ENCODE measurements around the gene MED12L. TPM values are rescaled to one million over a fixed set of nuclear protein-coding genes. Genes with fewer than 3 reads are reported as not detected.

Gene MED12L
- total RNA-seq, 2 experiments from 2014 or later: 2.9 to 3.4 TPM

GRCh38 chr3:151197981-151198767 lies 112.7 kb downstream of the MED12L start:
- Mint-ChIP-seq H3K4me1 (ENCODE audit: low read depth) (peaks cover 41% of the 10 kb centered on the region), H3K27me3 (no peaks in the 10 kb centered on the region), H3K4me3 (peak overlapping the region; percentile 87), H3K36me3 (ENCODE audit: low read depth) (peaks cover 80% of the 10 kb centered on the region), H3K27ac (peak overlapping the region; percentile 96), H3K9me3 (peaks cover 8% of the 10 kb centered on the region)
- DNase-seq (no peak), ATAC-seq (no peak)
- intact Hi-C loops (cut with micrococcal nuclease): no loop called here
- no peak for TF ChIP-seq CTCF (IDR thresholded peaks at IDR 0.05)
- ChIA-PET POLR2A (interaction anchor here (0.7 to 6.9 kb wide), 9 partner anchors 9 to 1046 kb away, joined by 3 to 49 read pairs (median 4); partner anchors contain the start of gene SIAH2), CTCF (interaction anchor here (1.2 to 2.0 kb wide), 6 partner anchors 9 to 30 kb away, joined by 3 to 6 read pairs (median 4); no protein-coding TSS in a partner anchor)

- H3K36me3 Mint-ChIP-seq (ENCODE audit: low read depth): peaks cover 76% of the 10 kb centered on the region
- H3K27me3 Mint-ChIP-seq: no peaks in the 10 kb centered on the region
- H3K27ac Mint-ChIP-seq: peak overlapping the region; percentile 96
- peaks cover 8% of the 10 kb centered on the region for H3K9me3 Mint-ChIP-seq
- ChIA-PET POLR2A (interaction anchor here (0.7 to 6.9 kb wide), 7 partner anchors 9 to 438 kb away, joined by 3 to 49 read pairs (median 7); partner anchors contain the start of gene SIAH2), CTCF (interaction anchor here (1.3 kb wide), 1 partner anchor 13 kb away, joined by 3 read pairs; no protein-coding TSS in a partner anchor)
- peak overlapping the region; percentile 87 for H3K4me3 Mint-ChIP-seq
- no peak for TF ChIP-seq CTCF (IDR thresholded peaks at IDR 0.05)
- intact Hi-C loops (cut with micrococcal nuclease): no loop called here
- DNase-seq (no peak), ATAC-seq (no peak)
- peaks cover 41% of the 10 kb centered on the region for H3K4me1 Mint-ChIP-seq (ENCODE audit: low read depth)
Measured at GRCh38 chr3:151198849-151199248, 113.4 kb downstream of the MED12L start.

- no peak for DNase-seq
- ATAC-seq: peak; percentile 19
- peaks cover 70% of the 10 kb centered on the region for H3K36me3 Mint-ChIP-seq (ENCODE audit: low read depth)
- H3K27me3 Mint-ChIP-seq: no peaks in the 10 kb centered on the region
- CTCF ChIA-PET: interaction anchor here (1.2 to 4.0 kb wide), 5 partner anchors 11 to 79 kb away, joined by 3 to 24 read pairs (median 12); partner anchors contain the start of gene P2RY14
- no peak for TF ChIP-seq CTCF (IDR thresholded peaks at IDR 0.05)
- intact Hi-C loops (cut with micrococcal nuclease): loop anchor here (5.0 kb wide), 2 partner anchors 437 to 1003 kb away; partner anchors contain the start of gene SIAH2
- H3K9me3 Mint-ChIP-seq: peaks cover 4% of the 10 kb centered on the region
- POLR2A ChIA-PET: interaction anchor here (0.6 to 6.9 kb wide), 14 partner anchors 7 to 1070 kb away, joined by 3 to 86 read pairs (median 8); partner anchors contain the start of genes MBNL1 and SIAH2
- peak overlapping the region; percentile 87 for H3K4me3 Mint-ChIP-seq
- peak overlapping the region; percentile 96 for H3K27ac Mint-ChIP-seq
- H3K4me1 Mint-ChIP-seq (ENCODE audit: low read depth): peaks cover 46% of the 10 kb centered on the region
Measured at GRCh38 chr3:151199554-151200438, 114.3 kb downstream of the MED12L start.

- peak overlapping the region; percentile 87 for H3K4me3 Mint-ChIP-seq
- intact Hi-C loops (cut with micrococcal nuclease): loop anchor here (5.0 kb wide), 2 partner anchors 438 to 1002 kb away; partner anchors contain the start of gene SIAH2
- DNase-seq (no peak), ATAC-seq (no peak)
- ChIA-PET POLR2A (interaction anchor here (0.9 to 6.9 kb wide), 14 partner anchors 8 to 1069 kb away, joined by 4 to 86 read pairs (median 8); partner anchors contain the start of genes MBNL1 and SIAH2), CTCF (interaction anchor here (1.2 to 4.0 kb wide), 7 partner anchors 8 to 44 kb away, joined by 3 to 24 read pairs (median 5); no protein-coding TSS in a partner anchor)
- peaks cover 69% of the 10 kb centered on the region for H3K36me3 Mint-ChIP-seq (ENCODE audit: low read depth)
- peaks cover 4% of the 10 kb centered on the region for H3K9me3 Mint-ChIP-seq
- H3K27me3 Mint-ChIP-seq: no peaks in the 10 kb centered on the region
- peaks cover 50% of the 10 kb centered on the region for H3K4me1 Mint-ChIP-seq (ENCODE audit: low read depth)
- TF ChIP-seq CTCF (IDR thresholded peaks at IDR 0.05): no peak
- H3K27ac Mint-ChIP-seq: peak overlapping the region; percentile 96
Measured at GRCh38 chr3:151200586-151200985, 115.1 kb downstream of the MED12L start.
